Endothelial cell (in vitro differentiated cells): ENCODE data around the gene PIANP. TPM values are rescaled to one million over a fixed set of nuclear protein-coding genes. Genes with fewer than 3 reads are reported as not detected.
A peak's percentile ranks its signal among the peaks of the same experiment; 100 is the strongest.

Experiments
- DNase-seq: peaks from one replicate; pipeline ENCODE4 v3.0.0; 2021; ENCODE audit warnings: low spot score
- H3K27ac Mint-ChIP-seq: one replicate; pipeline ENCODE4 v1.8.0; 2021; ENCODE audit warnings: mixed read lengths, inconsistent platforms; ENCODE audit not compliant: unreplicated experiment
- H3K27me3 Mint-ChIP-seq: one replicate; pipeline ENCODE4 v1.8.0; 2021; ENCODE audit warnings: mild to moderate bottlenecking, moderate library complexity, mixed read lengths, inconsistent platforms; ENCODE audit not compliant: unreplicated experiment
- H3K36me3 Mint-ChIP-seq: one replicate; pipeline ENCODE4 v1.8.0; 2021; ENCODE audit warnings: mild to moderate bottlenecking, low read depth, mixed read lengths, inconsistent platforms; ENCODE audit not compliant: unreplicated experiment
- H3K4me1 Mint-ChIP-seq: one replicate; pipeline ENCODE4 v1.8.0; 2021; ENCODE audit warnings: mild to moderate bottlenecking, mixed read lengths, inconsistent platforms; ENCODE audit not compliant: unreplicated experiment
- H3K4me3 Mint-ChIP-seq: one replicate; pipeline ENCODE4 v1.8.0; 2021; ENCODE audit warnings: mild to moderate bottlenecking, mixed read lengths, inconsistent platforms; ENCODE audit not compliant: unreplicated experiment
- H3K9me3 Mint-ChIP-seq: one replicate; pipeline ENCODE4 v1.8.0; 2021; ENCODE audit warnings: mixed read lengths, inconsistent platforms; ENCODE audit not compliant: unreplicated experiment
- total RNA-seq: library from RNA; stranded (reverse); fragmentation: NEBNext Ultra II Directional; extraction: Animal tissue kit (Norgen Biotek cat#: 25700); gene quantifications from one replicate; pipeline ENCODE4 v1.2.1, GENCODE V29; 2021; ENCODE audit not compliant: unreplicated experiment
- TF ChIP-seq, protein P1 (sequence below): fragments of 200-600 bp; sonication (generic); IDR thresholded peaks from one replicate; pipeline ENCODE4 v1.5.0; 2021; ENCODE audit warnings: antibody characterized with exemption; ENCODE audit not compliant: unreplicated experiment

Gene PIANP
- total RNA-seq, 1 donor from 2014 or later = 2.0 TPM

DNA sequence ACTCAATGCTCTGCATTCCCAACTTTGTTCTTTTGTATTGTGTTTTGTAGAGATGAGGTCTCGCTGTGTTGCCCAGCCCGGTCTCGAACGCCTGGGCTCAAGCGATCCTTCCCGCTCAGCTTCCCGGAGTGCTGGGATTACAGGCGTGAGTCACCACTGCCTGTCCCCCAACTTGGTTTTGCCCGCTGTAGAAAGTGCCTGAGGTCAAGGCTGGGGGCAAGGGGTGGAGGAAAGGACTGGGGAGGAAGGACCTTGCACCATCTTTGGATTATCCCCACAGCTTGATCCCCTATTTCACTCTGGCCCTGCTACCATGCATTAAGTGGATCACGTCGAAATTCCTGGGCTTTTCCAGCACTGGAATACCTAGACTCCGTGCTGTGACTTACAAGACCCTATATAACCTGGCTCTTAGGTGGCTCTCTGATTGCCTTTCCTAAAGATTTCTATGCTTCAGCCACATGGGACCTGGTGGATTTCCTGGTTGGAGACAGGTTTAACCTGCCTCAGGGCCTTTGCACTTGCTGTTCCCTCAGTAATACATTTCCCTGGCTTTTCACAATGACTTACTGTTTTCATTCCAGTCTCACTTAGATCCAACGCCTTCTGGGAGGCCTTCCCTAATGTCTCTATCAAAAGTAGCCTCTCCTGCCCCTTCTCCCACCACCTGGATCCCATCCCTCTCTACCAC lies 608 bp upstream of the PIANP start:
- Mint-ChIP-seq H3K27ac (no peak overlapping the region), H3K36me3 (peaks cover 10% of the 10 kb centered on the region), H3K27me3 (peaks cover 26% of the 10 kb centered on the region), H3K4me3 (peak overlapping the region; percentile 34), H3K4me1 (peaks cover 13% of the 10 kb centered on the region), H3K9me3 (no peaks in the 10 kb centered on the region)
- DNase-seq = no peak
- TF ChIP-seq, protein P1, sequence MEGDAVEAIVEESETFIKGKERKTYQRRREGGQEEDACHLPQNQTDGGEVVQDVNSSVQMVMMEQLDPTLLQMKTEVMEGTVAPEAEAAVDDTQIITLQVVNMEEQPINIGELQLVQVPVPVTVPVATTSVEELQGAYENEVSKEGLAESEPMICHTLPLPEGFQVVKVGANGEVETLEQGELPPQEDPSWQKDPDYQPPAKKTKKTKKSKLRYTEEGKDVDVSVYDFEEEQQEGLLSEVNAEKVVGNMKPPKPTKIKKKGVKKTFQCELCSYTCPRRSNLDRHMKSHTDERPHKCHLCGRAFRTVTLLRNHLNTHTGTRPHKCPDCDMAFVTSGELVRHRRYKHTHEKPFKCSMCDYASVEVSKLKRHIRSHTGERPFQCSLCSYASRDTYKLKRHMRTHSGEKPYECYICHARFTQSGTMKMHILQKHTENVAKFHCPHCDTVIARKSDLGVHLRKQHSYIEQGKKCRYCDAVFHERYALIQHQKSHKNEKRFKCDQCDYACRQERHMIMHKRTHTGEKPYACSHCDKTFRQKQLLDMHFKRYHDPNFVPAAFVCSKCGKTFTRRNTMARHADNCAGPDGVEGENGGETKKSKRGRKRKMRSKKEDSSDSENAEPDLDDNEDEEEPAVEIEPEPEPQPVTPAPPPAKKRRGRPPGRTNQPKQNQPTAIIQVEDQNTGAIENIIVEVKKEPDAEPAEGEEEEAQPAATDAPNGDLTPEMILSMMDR = no peak

DNA sequence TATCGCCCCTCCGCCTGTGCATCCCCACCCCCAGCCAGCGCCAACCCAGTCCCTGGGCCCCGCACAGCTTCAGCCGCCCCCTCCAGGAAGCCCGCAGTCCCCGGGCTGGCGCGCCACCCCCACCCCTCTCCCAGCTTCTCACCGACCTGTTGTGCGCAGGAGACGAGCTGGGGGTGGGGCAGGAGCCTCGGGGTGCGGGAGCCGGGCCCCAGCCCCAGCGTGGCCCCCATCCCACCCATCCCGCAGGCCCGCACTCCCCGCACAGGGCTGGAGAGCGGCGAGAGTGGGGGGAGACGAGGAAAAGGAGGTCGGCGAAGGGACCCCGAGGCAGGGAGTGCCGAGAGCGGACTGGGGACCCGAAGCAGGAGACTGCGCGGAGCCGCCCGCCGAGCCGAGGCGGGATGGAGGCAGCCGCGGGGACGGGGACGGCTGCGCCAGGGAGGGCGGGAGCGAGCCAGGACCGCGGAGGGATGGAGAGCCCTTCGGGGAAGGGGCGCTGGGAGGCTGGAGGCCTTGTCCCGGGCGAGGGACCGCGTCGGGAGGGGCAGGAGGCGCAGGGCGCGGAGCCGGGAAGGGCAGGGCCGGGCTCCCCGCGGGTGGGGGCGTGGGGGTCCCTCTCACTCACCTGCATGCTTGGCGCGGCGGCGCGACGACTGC lies 498 bp downstream of the PIANP start:
- Mint-ChIP-seq H3K4me3 (peak overlapping the region; percentile 85), H3K36me3 (peaks cover 10% of the 10 kb centered on the region), H3K27ac (no peak overlapping the region), H3K4me1 (peaks cover 13% of the 10 kb centered on the region), H3K9me3 (no peaks in the 10 kb centered on the region), H3K27me3 (peaks cover 26% of the 10 kb centered on the region)
- TF ChIP-seq, protein P1 = no peak
- DNase-seq = peak; percentile 43

DNA sequence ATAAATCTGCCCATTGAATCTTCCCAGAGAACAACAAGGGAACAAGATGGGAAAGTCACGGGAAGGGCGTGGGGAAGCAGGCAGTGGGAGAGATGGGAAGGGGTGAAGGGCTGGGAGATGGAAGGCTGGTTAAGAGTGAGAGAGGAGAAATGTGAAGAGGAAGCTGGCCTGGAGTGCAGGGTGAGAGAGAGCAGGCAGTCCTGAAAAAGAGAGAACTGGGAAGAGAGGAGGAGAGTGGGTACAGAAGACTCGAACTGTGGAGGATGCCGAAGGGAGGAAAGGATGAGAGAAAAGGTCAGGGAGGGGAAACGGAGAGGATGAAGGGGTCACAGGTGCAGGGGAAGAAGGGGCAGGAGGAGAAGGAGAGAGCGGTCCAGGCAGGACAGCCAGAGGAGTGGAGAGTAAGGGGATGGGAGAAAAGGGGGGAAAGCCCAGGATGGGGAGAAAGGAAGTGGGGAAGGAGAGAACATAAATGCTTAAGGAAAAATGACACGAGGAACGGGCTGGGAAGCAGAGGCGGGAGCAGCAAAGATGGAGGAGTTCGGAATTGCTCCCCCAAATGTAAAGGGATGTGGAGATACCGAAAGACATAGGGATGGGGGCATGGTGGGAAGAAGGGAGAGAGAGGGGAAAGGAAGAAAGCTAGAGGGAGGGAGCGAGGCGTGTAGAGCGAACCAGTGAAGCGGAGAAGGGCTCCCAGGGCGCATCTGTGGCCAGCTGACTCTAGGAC lies 1.2 kb downstream of the PIANP start:
- Mint-ChIP-seq H3K4me1 (peaks cover 13% of the 10 kb centered on the region), H3K27me3 (peaks cover 25% of the 10 kb centered on the region), H3K36me3 (peaks cover 12% of the 10 kb centered on the region), H3K4me3 (peak overlapping the region; percentile 85), H3K9me3 (no peaks in the 10 kb centered on the region), H3K27ac (no peak overlapping the region)
- no peak for DNase-seq
- TF ChIP-seq, protein P1 = no peak

DNA sequence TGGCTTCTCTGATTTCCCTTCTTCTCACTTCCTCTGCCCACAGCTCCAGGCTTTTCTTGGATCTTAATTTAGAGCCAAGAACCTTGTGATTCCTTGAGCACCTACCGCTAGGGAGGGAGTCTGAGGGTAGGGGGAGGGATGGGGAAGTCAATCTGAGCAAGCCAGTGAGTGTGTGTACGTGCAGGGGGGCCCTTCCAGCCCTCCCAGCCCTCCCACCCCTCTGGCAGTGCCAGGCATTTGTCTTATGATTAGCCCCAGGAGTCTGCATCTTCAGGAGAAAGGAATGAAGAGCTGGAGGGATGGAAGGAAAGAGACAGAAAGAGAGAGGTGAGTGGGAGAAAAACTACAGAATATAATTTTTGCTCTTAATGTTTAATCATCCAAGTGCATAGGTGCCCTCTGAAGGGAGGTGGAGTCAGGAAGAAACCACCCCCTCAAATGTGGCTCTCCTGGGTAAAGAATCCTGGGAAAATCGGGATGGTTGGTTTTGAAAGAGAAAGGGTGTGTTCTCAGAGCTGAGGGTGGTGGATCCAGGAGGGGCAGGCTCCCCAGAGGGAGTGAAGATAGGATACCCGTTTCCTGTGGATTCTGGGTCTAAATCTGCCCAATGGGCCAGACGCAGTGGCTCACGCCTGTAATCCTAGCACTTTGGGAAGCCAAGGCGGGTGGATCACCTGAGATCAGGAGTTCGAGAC lies 2.1 kb downstream of the PIANP start:
- Mint-ChIP-seq H3K4me1 (peaks cover 12% of the 10 kb centered on the region), H3K27me3 (peaks cover 29% of the 10 kb centered on the region), H3K4me3 (peak overlapping the region; percentile 77), H3K9me3 (no peaks in the 10 kb centered on the region), H3K27ac (peak overlapping the region; percentile 9), H3K36me3 (peaks cover 19% of the 10 kb centered on the region)
- no peak for DNase-seq
- TF ChIP-seq, protein P1 = no peak
